IPS-20b (cell line): Measurements from ENCODE around the gene TMPRSS6.
A peak's percentile ranks its signal among the peaks of the same experiment; 100 is the strongest.

ENCODE experiments used
- H3K27ac ChIP-seq: one replicate; pipeline ENCODE4 v1.5.1; 2013; ENCODE audit warnings: low read length
- H3K27me3 ChIP-seq: 2 replicates; pipeline ENCODE4 v1.6.1; 2013; ENCODE audit warnings: mild to moderate bottlenecking, low read length, inconsistent platforms; ENCODE audit not compliant: insufficient read depth
- H3K36me3 ChIP-seq: 2 replicates; pipeline ENCODE4 v1.6.1; 2013; ENCODE audit warnings: low read depth, mild to moderate bottlenecking, inconsistent platforms, low read length, moderate library complexity; ENCODE audit not compliant: insufficient read depth
- H3K4me1 ChIP-seq: 2 replicates; pipeline ENCODE4 v1.6.1; 2013; ENCODE audit warnings: mild to moderate bottlenecking, control low read depth, inconsistent platforms, low read length, moderate library complexity; ENCODE audit not compliant: insufficient read depth
- H3K4me3 ChIP-seq: 2 replicates; pipeline ENCODE4 v1.5.1; 2013; ENCODE audit warnings: mild to moderate bottlenecking, low read length, inconsistent platforms
- H3K9ac ChIP-seq: 2 replicates; pipeline ENCODE4 v1.6.1; 2013; ENCODE audit warnings: low read depth, mild to moderate bottlenecking, inconsistent platforms, low read length, moderate library complexity
- H3K9me3 ChIP-seq: 2 replicates; pipeline ENCODE4 v1.6.1; 2013; ENCODE audit warnings: mild to moderate bottlenecking, low read depth, low read length, inconsistent platforms; ENCODE audit not compliant: insufficient read depth

The TMPRSS6 gene

GRCh38 chr22:37026325-37026724, 83.2 kb downstream of the TMPRSS6 start:
- H3K36me3 ChIP-seq = peaks cover 56% of the 10 kb centered on the region
- H3K4me1 ChIP-seq = no peaks in the 10 kb centered on the region

GRCh38 chr22:37025500-37026070, 83.9 kb downstream of the TMPRSS6 start:
- H3K27me3 ChIP-seq = no peaks in the 10 kb centered on the region
- no peak overlapping the region for H3K27ac ChIP-seq
- no peak overlapping the region for H3K4me3 ChIP-seq
- no peaks in the 10 kb centered on the region for H3K9me3 ChIP-seq
- peaks cover 55% of the 10 kb centered on the region for H3K36me3 ChIP-seq
- no peaks in the 10 kb centered on the region for H3K4me1 ChIP-seq
- H3K9ac ChIP-seq = no peak overlapping the region

More at GRCh38 chr22:37026325-37026724, 83.2 kb downstream of the TMPRSS6 start:
- no peaks in the 10 kb centered on the region for H3K27me3 ChIP-seq
- no peak overlapping the region for H3K9ac ChIP-seq
- no peak overlapping the region for H3K4me3 ChIP-seq
- no peak overlapping the region for H3K27ac ChIP-seq
- H3K9me3 ChIP-seq = no peaks in the 10 kb centered on the region

GRCh38 chr22:37024339-37025157, 85.0 kb downstream of the TMPRSS6 start:
- no peaks in the 10 kb centered on the region for H3K27me3 ChIP-seq
- H3K27ac ChIP-seq = no peak overlapping the region
- no peak overlapping the region for H3K4me3 ChIP-seq
- no peaks in the 10 kb centered on the region for H3K9me3 ChIP-seq
- peaks cover 46% of the 10 kb centered on the region for H3K36me3 ChIP-seq
- H3K9ac ChIP-seq = no peak overlapping the region
- peaks cover 4% of the 10 kb centered on the region; the same call in 1 of the 2 replicates for H3K4me1 ChIP-seq

GRCh38 chr22:37023743-37024338, 85.7 kb downstream of the TMPRSS6 start:
- no peak overlapping the region for H3K27ac ChIP-seq
- H3K4me1 ChIP-seq = peaks cover 4% of the 10 kb centered on the region; the same call in 1 of the 2 replicates
- no peaks in the 10 kb centered on the region for H3K9me3 ChIP-seq
- no peak overlapping the region for H3K4me3 ChIP-seq
- H3K9ac ChIP-seq = no peak overlapping the region
- no peaks in the 10 kb centered on the region for H3K27me3 ChIP-seq
- peaks cover 38% of the 10 kb centered on the region for H3K36me3 ChIP-seq

GRCh38 chr22:37022483-37023337, 86.8 kb downstream of the TMPRSS6 start:
- Histone ChIP-seq H3K4me3 (no peak overlapping the region), H3K36me3 (peaks cover 38% of the 10 kb centered on the region), H3K27me3 (no peaks in the 10 kb centered on the region), H3K9ac (no peak overlapping the region), H3K4me1 (peaks cover 4% of the 10 kb centered on the region; the same call in 1 of the 2 replicates), H3K9me3 (no peaks in the 10 kb centered on the region), H3K27ac (no peak overlapping the region)

GRCh38 chr22:37021710-37022482, 87.6 kb downstream of the TMPRSS6 start:
- peaks cover 35% of the 10 kb centered on the region for H3K36me3 ChIP-seq
- H3K9me3 ChIP-seq = no peaks in the 10 kb centered on the region
- H3K9ac ChIP-seq = no peak overlapping the region
- peaks cover 4% of the 10 kb centered on the region; the same call in 1 of the 2 replicates for H3K4me1 ChIP-seq
- H3K4me3 ChIP-seq = no peak overlapping the region
- no peaks in the 10 kb centered on the region for H3K27me3 ChIP-seq
- no peak overlapping the region for H3K27ac ChIP-seq

GRCh38 chr22:37021041-37021440, 88.5 kb downstream of the TMPRSS6 start:
- Histone ChIP-seq H3K27me3 (no peaks in the 10 kb centered on the region), H3K36me3 (peaks cover 35% of the 10 kb centered on the region), H3K4me1 (peaks cover 4% of the 10 kb centered on the region; the same call in 1 of the 2 replicates), H3K9me3 (no peaks in the 10 kb centered on the region), H3K27ac (no peak overlapping the region), H3K9ac (no peak overlapping the region), H3K4me3 (no peak overlapping the region)

- Histone ChIP-seq H3K9me3 (no peaks in the 10 kb centered on the region), H3K4me3 (peak overlapping the region; percentile 96), H3K27ac (peak overlapping the region; percentile 12), H3K36me3 (peaks cover 26% of the 10 kb centered on the region), H3K9ac (peak overlapping the region; percentile 84; the same call in 1 of the 2 replicates), H3K4me1 (peaks cover 8% of the 10 kb centered on the region; the same call in 1 of the 2 replicates), H3K27me3 (no peaks in the 10 kb centered on the region)
Measured at GRCh38 chr22:37020192-37020479, 89.4 kb downstream of the TMPRSS6 start.

- peak within 1 kb of the TSS; percentile 96 for H3K4me3 ChIP-seq
- H3K27ac ChIP-seq = peak within 1 kb of the TSS; percentile 84
- H3K4me1 ChIP-seq = peaks cover 8% of the 10 kb centered on the region; the same call in 1 of the 2 replicates
- H3K9ac ChIP-seq = peak within 1 kb of the TSS; percentile 84
- no peaks in the 10 kb centered on the region for H3K27me3 ChIP-seq
- H3K36me3 ChIP-seq = peaks cover 20% of the 10 kb centered on the region
- no peaks in the 10 kb centered on the region for H3K9me3 ChIP-seq
Measured at GRCh38 chr22:37019309-37020191, 90.0 kb downstream of the TMPRSS6 start, which contains the start of the genes MPST and TST. Gene MPST (plus strand): TSS chr22:37019742. CDS start chr22:37019837, 95 bp downstream. Gene TST (minus strand): TSS chr22:37019447. CDS start chr22:37018732, 715 bp downstream.

- Histone ChIP-seq H3K4me3 (peak overlapping the region; percentile 80), H3K9ac (peak overlapping the region; percentile 84), H3K4me1 (peaks cover 8% of the 10 kb centered on the region; the same call in 1 of the 2 replicates), H3K27ac (peak overlapping the region; percentile 84), H3K9me3 (no peaks in the 10 kb centered on the region), H3K27me3 (no peaks in the 10 kb centered on the region), H3K36me3 (peaks cover 19% of the 10 kb centered on the region)
Measured at GRCh38 chr22:37018815-37019308, 90.7 kb downstream of the TMPRSS6 start.
